Uterus (tissue), 4 donors: Measurements from ENCODE around the gene NYAP1. TPM values are rescaled to one million over a fixed set of nuclear protein-coding genes. Genes with fewer than 3 reads are reported as not detected.

ENCODE experiments used
- DNase-seq, 2 donors: peaks; one replicate each; pipeline ENCODE4 v3.0.0-alpha.2; 2019 to 2020
- H3K27ac ChIP-seq, 2 donors: fragments of 200-600 bp; sonication (generic); 1 replicate in 1 of 2; 2 replicates in 1 of 2; pipeline ENCODE4 v1.5.1; 2016 to 2018
- H3K27me3 ChIP-seq, 2 donors: fragments of 200-600 bp; sonication (generic); one replicate each; pipeline ENCODE4 v1.5.1; 2018 to 2019; ENCODE audit warnings: control low read depth in 1 of 2
- H3K36me3 ChIP-seq, 2 donors: fragments of 200-600 bp; sonication (generic); one replicate each; pipeline ENCODE4 v1.5.1; 2019; ENCODE audit warnings: control low read depth in 1 of 2
- H3K4me1 ChIP-seq, 2 donors: fragments of 200-600 bp; sonication (generic); one replicate each; pipeline ENCODE4 v1.5.1; 2018 to 2019; ENCODE audit warnings: control low read depth in 1 of 2
- H3K4me3 ChIP-seq, 2 donors: fragments of 200-600 bp; sonication (generic); 1 replicate in 1 of 2; 2 replicates in 1 of 2; pipeline ENCODE4 v1.5.1; 2018 to 2019; ENCODE audit warnings: mild to moderate bottlenecking in 1 of 2
- H3K9me3 ChIP-seq, 2 donors: fragments of 200-600 bp; sonication (generic); one replicate each; pipeline ENCODE4 v1.5.1; 2019; ENCODE audit warnings: control low read depth in 1 of 2
- POLR2A ChIP-seq, 2 donors: fragments of 450-650 bp; IDR thresholded peaks; one replicate each; pipeline ENCODE4 v1.6.1; 2016; ENCODE audit warnings: antibody characterized with exemption in 2 of 2, mild to moderate bottlenecking in 1 of 2, moderate library complexity in 1 of 2
- intact Hi-C: fragments of 100-400 bp; cut with DNase I; formaldehyde crosslinking; loops from one replicate; pipeline ENCODE4 v1.15.1; 2023; ENCODE audit warnings: low total_unique reads
- total RNA-seq, 4 donors: library from RNA; depleted of rRNA in 3 of 4; stranded (reverse); fragments of >200 nt in 3 of 4; gene quantifications; one replicate each; pipeline versions ENCODE4 v1.1.0 to v1.2.4, GENCODE V29; 2014 to 2023
- TF ChIP-seq, protein P1 (sequence below), 4 experiments: fragments of 200-600 bp in 2 of 4; fragments of 450-650 bp in 2 of 4; sonication (generic) in 2 of 4; IDR thresholded peaks; one replicate each; pipeline ENCODE4 v1.5.1; 2016 to 2019; ENCODE audit warnings: antibody characterized with exemption in 4 of 4, mild to moderate bottlenecking in 2 of 4, moderate library complexity in 1 of 4
- donor health status: DM: yes; HTN: yes; CAD: no.

The NYAP1 gene
- total RNA-seq, 4 donors from 2014 or later = 0.29 to 6.5 (median 2.4) TPM

GRCh38 chr7:100485471-100485876 is 1.7 kb downstream of the NYAP1 start:
- no peak overlapping the region for H3K4me3 ChIP-seq
- H3K27me3 ChIP-seq = no peaks in the 10 kb centered on the region
- H3K4me1 ChIP-seq = peaks cover 0 to 6% of the 10 kb centered on the region in 2 donors
- TF ChIP-seq, protein P1, sequence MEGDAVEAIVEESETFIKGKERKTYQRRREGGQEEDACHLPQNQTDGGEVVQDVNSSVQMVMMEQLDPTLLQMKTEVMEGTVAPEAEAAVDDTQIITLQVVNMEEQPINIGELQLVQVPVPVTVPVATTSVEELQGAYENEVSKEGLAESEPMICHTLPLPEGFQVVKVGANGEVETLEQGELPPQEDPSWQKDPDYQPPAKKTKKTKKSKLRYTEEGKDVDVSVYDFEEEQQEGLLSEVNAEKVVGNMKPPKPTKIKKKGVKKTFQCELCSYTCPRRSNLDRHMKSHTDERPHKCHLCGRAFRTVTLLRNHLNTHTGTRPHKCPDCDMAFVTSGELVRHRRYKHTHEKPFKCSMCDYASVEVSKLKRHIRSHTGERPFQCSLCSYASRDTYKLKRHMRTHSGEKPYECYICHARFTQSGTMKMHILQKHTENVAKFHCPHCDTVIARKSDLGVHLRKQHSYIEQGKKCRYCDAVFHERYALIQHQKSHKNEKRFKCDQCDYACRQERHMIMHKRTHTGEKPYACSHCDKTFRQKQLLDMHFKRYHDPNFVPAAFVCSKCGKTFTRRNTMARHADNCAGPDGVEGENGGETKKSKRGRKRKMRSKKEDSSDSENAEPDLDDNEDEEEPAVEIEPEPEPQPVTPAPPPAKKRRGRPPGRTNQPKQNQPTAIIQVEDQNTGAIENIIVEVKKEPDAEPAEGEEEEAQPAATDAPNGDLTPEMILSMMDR (IDR thresholded peaks at IDR 0.05) = no peak
- no peak for TF ChIP-seq POLR2A (IDR thresholded peaks at IDR 0.05)
- H3K9me3 ChIP-seq = no peaks in the 10 kb centered on the region
- H3K36me3 ChIP-seq = no peaks in the 10 kb centered on the region
- intact Hi-C loops = no loop called here
- peak; percentile 37 to 39 for DNase-seq
- peak overlapping the region in 1 of 2 donors; percentile 81 for H3K27ac ChIP-seq

- Histone ChIP-seq H3K4me1 (peaks cover 0 to 6% of the 10 kb centered on the region in 2 donors), H3K4me3 (no peak overlapping the region), H3K27me3 (no peaks in the 10 kb centered on the region), H3K9me3 (no peaks in the 10 kb centered on the region), H3K27ac (peak overlapping the region in 1 of 2 donors; percentile 81), H3K36me3 (no peaks in the 10 kb centered on the region)
- intact Hi-C loops = no loop called here
- DNase-seq = no peak
- TF ChIP-seq POLR2A (IDR thresholded peaks at IDR 0.05) = no peak
- TF ChIP-seq, protein P1 (IDR thresholded peaks at IDR 0.05) = no peak
Measured at GRCh38 chr7:100486111-100486636, 2.4 kb downstream of the NYAP1 start.

GRCh38 chr7:100486753-100487446 is 3.2 kb downstream of the NYAP1 start:
- Histone ChIP-seq H3K4me3 (no peak overlapping the region), H3K36me3 (no peaks in the 10 kb centered on the region), H3K4me1 (peaks cover 0 to 6% of the 10 kb centered on the region in 2 donors), H3K27me3 (no peaks in the 10 kb centered on the region), H3K9me3 (no peaks in the 10 kb centered on the region), H3K27ac (no peak overlapping the region)
- intact Hi-C loops = no loop called here
- no peak for TF ChIP-seq POLR2A (IDR thresholded peaks at IDR 0.05)
- TF ChIP-seq, protein P1 (IDR thresholded peaks at IDR 0.05) = no peak
- DNase-seq = no peak

- Histone ChIP-seq H3K9me3 (no peaks in the 10 kb centered on the region), H3K4me1 (no peaks in the 10 kb centered on the region), H3K36me3 (no peaks in the 10 kb centered on the region), H3K27me3 (no peaks in the 10 kb centered on the region), H3K4me3 (no peak overlapping the region), H3K27ac (no peak overlapping the region)
- no peak for DNase-seq
- intact Hi-C loops = no loop called here
- no peak for TF ChIP-seq POLR2A (IDR thresholded peaks at IDR 0.05)
- TF ChIP-seq, protein P1 (IDR thresholded peaks at IDR 0.05) = no peak
Measured at GRCh38 chr7:100488333-100489095, 4.8 kb downstream of the NYAP1 start.

GRCh38 chr7:100489121-100489520 is 5.4 kb downstream of the NYAP1 start:
- no peaks in the 10 kb centered on the region for H3K36me3 ChIP-seq
- no peaks in the 10 kb centered on the region for H3K9me3 ChIP-seq
- H3K4me3 ChIP-seq = no peak overlapping the region
- H3K27me3 ChIP-seq = no peaks in the 10 kb centered on the region
- intact Hi-C loops = no loop called here
- no peak for DNase-seq
- no peak overlapping the region for H3K27ac ChIP-seq
- TF ChIP-seq POLR2A (IDR thresholded peaks at IDR 0.05) = no peak
- TF ChIP-seq, protein P1 (IDR thresholded peaks at IDR 0.05) = no peak
- H3K4me1 ChIP-seq = no peaks in the 10 kb centered on the region
